Measurements from ENCODE around the gene PITRM1.

Gene PITRM1

GRCh38 chr10:3136336-3136735, 36.2 kb downstream of the PITRM1 start:
- no peak for DNase-seq

- DNase-seq = no peak
These were observed 37.6 kb downstream of the PITRM1 start for GRCh38 chr10:3135006-3135405.

GRCh38 chr10:3133948-3134347, 38.6 kb downstream of the PITRM1 start:
- DNase-seq = no peak

- no peak for DNase-seq
These were observed 40.3 kb downstream of the PITRM1 start for GRCh38 chr10:3132036-3133025.

- DNase-seq = no peak
These were observed 41.5 kb downstream of the PITRM1 start for GRCh38 chr10:3131098-3131497.

GRCh38 chr10:3129581-3130340, 42.8 kb downstream of the PITRM1 start:
- no peak for DNase-seq

- no peak for DNase-seq
These were observed 44.0 kb downstream of the PITRM1 start for GRCh38 chr10:3128379-3129130.

GRCh38 chr10:3127921-3128320, 44.7 kb downstream of the PITRM1 start:
- no peak for DNase-seq

- DNase-seq = no peak
These were observed 45.7 kb downstream of the PITRM1 start for GRCh38 chr10:3126741-3127346.

- DNase-seq = no peak
These were observed 46.3 kb downstream of the PITRM1 start for GRCh38 chr10:3126249-3126648.

GRCh38 chr10:3125527-3126170, 46.9 kb downstream of the PITRM1 start:
- no peak for DNase-seq

GRCh38 chr10:3124412-3125175, 48.0 kb downstream of the PITRM1 start:
- DNase-seq = no peak

GRCh38 chr10:3123571-3124411, 48.8 kb downstream of the PITRM1 start:
- DNase-seq = no peak

GRCh38 chr10:3122486-3123205, 49.9 kb downstream of the PITRM1 start:
- DNase-seq = no peak

GRCh38 chr10:3122034-3122433, 50.5 kb downstream of the PITRM1 start:
- no peak for DNase-seq

- DNase-seq = no peak
These were observed 52.7 kb downstream of the PITRM1 start for GRCh38 chr10:3119796-3120459.

- DNase-seq = no peak
These were observed 53.9 kb downstream of the PITRM1 start for GRCh38 chr10:3118641-3119091.

GRCh38 chr10:3117486-3117885, 55.1 kb downstream of the PITRM1 start:
- no peak for DNase-seq

Measured in activated gamma-delta T cell (primary cell).